Astrocyte of the spinal cord (primary cell): ENCODE data around the gene CCDC141.
A peak's percentile ranks its signal among the peaks of the same experiment; 100 is the strongest.

Experiments
- DNase-seq: peaks from one replicate; pipeline ENCODE4 v3.0.0; 2011; ENCODE audit warnings: low read depth, low spot score
- H3K4me3 ChIP-seq: 2 replicates; pipeline ENCODE4 v1.5.1; 2011; ENCODE audit warnings: low read depth, mild to moderate bottlenecking, low read length, moderate library complexity
- in situ Hi-C: cut with HindIII; loops from 2 replicates; pipeline ENCODE4 v1.10.0; 2017; ENCODE audit warnings: low sequenced_read_pairs
- TF ChIP-seq, protein P1 (sequence below): IDR thresholded peaks from 2 replicates; pipeline ENCODE4 v1.5.1; 2012; ENCODE audit warnings: low read depth, mild to moderate bottlenecking, low read length, inconsistent platforms

CCDC141 gene

DNA sequence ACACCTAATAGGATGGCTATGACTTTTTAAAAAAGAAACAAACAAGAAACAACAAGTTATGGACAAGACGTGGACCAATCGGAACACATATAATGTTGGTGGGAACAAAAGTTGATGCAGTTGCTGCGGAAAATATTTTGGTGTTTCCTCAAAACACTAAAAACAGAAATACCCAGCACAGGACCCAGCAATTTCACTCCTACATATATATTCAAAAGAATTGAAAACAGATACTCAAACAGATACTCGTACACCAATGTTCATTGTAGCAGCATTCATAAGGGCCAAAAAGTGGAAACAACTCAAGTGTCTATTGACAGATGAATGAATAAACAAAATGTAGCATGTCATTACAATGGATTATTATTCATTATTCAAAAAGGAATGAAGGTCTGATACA lies 12.1 kb downstream of the CCDC141 start:
- no peak overlapping the region for H3K4me3 ChIP-seq
- TF ChIP-seq, protein P1, sequence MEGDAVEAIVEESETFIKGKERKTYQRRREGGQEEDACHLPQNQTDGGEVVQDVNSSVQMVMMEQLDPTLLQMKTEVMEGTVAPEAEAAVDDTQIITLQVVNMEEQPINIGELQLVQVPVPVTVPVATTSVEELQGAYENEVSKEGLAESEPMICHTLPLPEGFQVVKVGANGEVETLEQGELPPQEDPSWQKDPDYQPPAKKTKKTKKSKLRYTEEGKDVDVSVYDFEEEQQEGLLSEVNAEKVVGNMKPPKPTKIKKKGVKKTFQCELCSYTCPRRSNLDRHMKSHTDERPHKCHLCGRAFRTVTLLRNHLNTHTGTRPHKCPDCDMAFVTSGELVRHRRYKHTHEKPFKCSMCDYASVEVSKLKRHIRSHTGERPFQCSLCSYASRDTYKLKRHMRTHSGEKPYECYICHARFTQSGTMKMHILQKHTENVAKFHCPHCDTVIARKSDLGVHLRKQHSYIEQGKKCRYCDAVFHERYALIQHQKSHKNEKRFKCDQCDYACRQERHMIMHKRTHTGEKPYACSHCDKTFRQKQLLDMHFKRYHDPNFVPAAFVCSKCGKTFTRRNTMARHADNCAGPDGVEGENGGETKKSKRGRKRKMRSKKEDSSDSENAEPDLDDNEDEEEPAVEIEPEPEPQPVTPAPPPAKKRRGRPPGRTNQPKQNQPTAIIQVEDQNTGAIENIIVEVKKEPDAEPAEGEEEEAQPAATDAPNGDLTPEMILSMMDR = no peak
- no peak for DNase-seq
- in situ Hi-C loops = no loop called here

DNA sequence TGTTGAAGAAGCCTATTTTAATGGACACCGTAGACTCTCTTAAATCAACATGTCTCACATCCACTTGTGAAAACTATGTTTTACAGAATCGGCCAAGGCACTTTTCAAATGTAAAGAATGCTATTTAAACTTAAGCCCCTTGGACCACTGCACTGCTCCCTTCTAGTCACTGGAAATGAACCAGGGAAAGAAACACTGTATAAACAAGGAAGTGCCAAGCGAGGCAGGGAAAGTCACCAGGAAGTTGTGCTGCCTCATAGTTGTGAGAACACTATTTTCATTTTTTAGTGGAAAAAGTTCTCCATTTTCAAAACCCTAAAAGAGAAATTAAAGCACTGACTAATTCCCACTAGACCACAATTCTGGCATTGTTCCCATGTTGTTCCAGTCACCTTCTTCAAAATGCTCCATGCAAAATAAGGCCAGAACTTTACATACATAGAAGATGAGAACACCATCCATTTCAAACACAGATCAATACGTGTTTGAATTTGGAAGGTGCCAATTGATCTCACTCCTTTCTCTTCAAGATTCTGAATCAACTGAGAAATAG lies 13.5 kb downstream of the CCDC141 start:
- in situ Hi-C loops = no loop called here
- DNase-seq = peak; percentile 53
- TF ChIP-seq, protein P1 = no peak
- no peak overlapping the region for H3K4me3 ChIP-seq

DNA sequence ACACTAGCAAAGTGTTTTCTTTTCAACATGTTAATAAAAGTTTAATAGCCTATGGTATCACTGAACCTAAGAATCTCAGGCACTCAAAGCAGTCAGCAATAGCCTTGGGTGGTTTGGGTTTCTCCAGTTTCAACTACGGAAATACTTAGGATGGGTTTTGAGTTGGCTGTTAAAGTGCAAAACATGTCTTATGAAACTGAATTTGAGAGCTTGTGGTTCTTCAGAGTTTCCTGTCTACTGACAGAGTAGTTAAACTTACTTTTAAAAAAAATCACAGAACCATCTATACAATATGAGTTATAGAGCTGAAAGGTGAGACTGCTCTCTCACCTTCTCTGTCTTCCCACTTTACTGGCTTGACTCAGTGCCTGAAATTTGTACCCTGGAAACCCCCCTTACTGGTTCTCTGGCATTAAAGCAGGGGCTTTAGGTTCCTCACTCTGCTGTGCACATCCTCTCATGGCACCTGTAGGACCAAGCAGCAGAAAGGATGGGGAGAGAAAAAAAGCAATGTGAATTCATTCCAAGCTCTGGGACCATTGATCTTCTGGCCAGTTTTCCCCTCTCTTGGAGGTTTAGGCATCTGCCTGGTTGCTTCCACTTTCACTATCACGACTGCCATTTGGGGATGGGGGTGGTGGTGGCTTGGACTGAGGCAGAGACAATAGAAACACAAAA lies 18.1 kb downstream of the CCDC141 start:
- TF ChIP-seq, protein P1 = no peak
- H3K4me3 ChIP-seq = no peak overlapping the region
- in situ Hi-C loops = no loop called here
- peak; percentile 48 for DNase-seq

DNA sequence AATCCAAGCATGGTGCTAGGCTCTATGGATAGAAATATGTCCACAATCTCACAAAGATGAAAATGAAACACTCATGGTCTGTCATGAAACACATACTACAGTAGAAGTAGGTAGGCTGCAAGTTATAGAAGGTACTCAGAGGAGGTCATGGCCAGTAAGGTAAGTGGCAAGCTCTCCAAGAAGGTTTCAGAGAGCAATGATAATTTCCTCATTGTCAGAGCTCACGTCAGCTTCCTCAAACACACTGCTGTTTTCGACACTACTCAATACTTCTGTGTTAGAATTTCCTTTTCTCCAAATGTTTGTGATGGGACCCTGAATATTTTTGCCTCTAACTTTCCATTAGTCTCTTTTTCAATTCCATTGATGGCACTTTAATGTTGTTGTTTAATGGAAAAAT lies 25.5 kb downstream of the CCDC141 start:
- DNase-seq = no peak

DNA sequence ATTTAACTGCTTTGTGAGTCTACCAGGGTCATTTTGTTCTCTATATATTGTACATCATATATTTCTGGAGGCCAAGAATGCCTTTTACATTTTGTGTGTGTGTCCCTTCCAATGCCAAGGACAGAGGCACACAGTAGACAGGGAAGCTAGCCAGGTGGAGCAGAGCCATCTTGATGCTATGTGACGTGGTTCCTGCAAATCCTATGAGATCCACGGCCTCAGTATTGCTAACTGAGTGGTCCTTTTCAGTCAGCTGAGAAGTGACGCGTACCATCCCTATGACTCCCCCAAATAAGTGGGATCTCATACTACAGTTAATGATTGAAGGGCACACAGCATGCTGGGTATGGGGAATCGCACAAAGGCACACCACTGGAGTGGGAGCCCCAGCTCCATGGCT lies 27.3 kb downstream of the CCDC141 start:
- TF ChIP-seq, protein P1 = no peak
- in situ Hi-C loops = no loop called here
- no peak for DNase-seq
- no peak overlapping the region for H3K4me3 ChIP-seq

More for the DNA sequence above, 25.5 kb downstream of the CCDC141 start:
- in situ Hi-C loops = no loop called here
- TF ChIP-seq, protein P1 = no peak
- no peak overlapping the region for H3K4me3 ChIP-seq

DNA sequence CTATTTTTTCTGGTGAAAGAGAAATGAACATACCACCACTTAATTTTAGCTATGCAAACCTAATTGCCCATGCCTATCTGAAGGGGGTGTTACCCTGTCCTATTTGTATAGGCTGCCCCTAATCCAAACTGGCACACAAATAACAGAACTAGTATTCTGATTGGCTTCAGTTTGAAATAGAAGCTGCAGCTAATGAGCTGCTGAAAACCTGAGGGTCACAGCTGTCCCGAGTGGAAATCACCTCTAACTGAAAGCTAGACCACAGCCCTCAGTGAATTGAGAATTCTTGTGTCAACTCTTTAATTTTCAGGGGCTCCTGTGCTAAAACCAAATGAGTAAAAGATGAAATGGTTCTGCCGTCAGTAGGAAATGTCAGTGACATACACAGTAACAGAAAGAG lies 28.7 kb downstream of the CCDC141 start:
- H3K4me3 ChIP-seq = no peak overlapping the region
- DNase-seq = no peak
- TF ChIP-seq, protein P1 = no peak
- in situ Hi-C loops = no loop called here
